NCI-H2081 (cell line): Measurements from ENCODE around the gene UBAP1.
"Not testable (repeated sequence)": the region's sequence is repeated elsewhere in the genome, so short reads cannot be mapped to it uniquely, and the experiment has no call there.

Experiments
- DNase-seq, 2 experiments: peaks; one replicate each; lab custom pipeline; 2025; lab: John Stamatoyannopoulos, UW

UBAP1 gene

DNA sequence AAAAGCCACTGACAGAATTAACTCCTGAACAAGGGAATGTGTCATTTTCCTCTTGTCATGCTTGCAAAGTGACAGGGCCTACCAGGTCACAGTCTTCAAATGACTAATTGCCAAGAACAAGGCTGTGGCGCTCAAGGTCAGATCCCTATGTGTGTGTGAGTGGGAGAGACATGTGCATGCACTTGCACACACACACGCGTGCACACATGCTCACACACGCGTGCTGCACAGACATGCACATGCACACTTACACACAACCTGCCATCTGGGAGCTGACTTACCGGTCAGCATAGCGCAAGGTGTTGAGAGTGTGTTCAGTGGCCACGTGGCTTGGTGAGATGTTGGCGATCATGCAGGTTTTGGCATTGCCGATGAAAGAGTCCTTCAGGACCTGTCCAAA lies 80.5 kb downstream of the UBAP1 start:
- no peak for DNase-seq

- no peak for DNase-seq
Observed at GRCh38 chr9:34262971-34263370, 84.1 kb downstream of the UBAP1 start.

DNA sequence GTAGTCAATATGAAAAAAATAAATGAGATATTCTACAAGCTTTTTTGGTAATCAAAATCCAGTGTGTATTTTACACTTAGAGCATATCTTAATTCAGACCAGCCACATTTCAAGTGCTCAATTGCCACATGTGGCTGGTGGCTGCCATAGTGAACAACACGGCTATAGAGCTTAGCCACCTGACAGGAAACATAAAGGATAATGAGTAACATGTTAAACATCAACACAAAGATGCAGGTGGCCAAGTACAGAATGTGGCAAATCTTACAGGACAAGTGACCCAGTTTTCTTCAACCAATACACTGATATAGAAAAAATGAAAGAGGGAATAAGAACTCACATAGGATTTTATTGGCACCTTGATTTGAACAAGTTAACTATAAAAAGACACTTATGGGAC lies 88.8 kb downstream of the UBAP1 start:
- peak; percentile 54 to 83 for DNase-seq

GRCh38 chr9:34271265-34272006 lies 92.6 kb downstream of the UBAP1 start:
- peak in 1 of 2 experiments; percentile 31 for DNase-seq

DNA sequence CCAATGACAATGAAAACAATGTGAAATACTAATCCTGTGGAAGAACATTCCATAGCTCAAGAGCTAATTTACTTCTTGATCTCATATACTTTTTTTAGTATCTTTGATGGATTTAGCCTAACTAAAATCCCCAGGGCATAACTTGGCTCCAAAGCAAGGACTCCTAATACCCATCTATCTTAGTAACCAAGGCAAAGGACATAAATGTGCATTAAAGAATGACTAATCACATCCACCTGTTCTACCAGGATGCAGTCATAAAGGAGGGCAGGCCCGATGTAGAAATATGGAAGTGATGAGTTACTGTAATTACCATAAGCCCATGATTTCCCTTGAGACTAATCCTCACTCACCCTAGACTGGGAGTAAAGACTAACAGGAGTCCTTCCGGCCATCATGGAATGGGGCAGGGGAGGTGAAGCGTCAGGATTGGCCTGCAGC lies 93.3 kb downstream of the UBAP1 start:
- peak; percentile 8 to 48 for DNase-seq

DNA sequence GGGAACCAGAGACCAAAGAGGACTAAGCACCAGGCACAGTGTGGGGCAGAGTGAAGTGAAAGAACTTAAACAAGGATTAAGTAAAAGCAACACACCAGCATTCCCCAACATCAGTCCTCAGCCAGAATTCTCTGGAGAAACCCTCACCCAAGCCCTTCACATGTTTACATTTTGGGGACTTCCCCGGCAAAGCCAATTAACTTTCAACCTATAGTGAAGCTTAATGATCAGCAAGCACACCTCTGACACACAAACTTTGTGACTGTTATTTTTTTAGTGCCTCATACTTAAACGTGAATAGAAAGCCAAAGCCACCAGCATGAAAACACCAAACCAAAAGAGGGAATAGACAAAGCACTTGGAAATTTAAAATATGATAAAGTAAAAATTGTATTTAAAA lies 94.7 kb downstream of the UBAP1 start:
- DNase-seq = not testable (repeated sequence)

GRCh38 chr9:34275811-34276210 lies 97.0 kb downstream of the UBAP1 start:
- no peak for DNase-seq

- DNase-seq = no peak
Observed at GRCh38 chr9:34276772-34277171, 97.9 kb downstream of the UBAP1 start.

DNA sequence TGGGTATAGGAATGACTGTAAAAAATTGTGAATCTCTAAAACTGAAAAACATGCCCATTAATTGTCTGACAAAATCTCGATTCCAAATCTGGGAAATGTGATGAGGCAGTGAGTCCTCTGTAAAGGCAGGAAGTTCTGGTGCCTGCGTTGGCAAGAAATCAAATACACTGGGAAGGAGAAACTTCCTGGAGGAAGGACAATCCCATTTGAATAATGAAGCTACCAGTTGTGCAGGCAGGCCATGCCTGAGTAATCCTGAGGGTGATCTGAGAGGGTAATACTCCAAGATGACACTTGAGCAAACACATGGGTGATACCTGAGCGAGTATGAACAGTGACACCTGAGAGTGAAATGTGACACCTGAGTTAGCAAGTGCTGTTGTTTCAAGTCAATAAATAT lies 100.6 kb downstream of the UBAP1 start:
- peak in 1 of 2 experiments; percentile 45 for DNase-seq

- DNase-seq = no peak
Observed at GRCh38 chr9:34282096-34282495, 103.3 kb downstream of the UBAP1 start.

DNA sequence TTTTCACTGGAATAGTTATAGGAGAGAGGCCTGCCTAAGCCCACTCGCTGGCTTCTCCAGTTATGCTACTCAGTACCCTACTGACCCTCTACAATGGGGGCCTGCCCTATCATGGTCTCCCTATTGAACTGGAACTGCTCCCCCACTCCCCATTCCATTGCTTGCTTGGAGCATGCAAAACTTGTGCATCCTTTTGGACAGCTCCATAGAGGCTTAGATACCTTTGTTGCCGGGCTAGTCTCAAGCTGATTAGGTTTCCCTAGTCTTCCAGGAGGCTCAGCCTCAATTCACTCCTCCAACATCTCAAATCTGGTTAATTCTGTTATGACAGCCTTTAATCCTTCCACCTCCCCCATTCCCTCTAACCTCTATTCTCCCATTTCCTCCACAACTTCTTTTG lies 110.3 kb downstream of the UBAP1 start:
- no peak for DNase-seq

GRCh38 chr9:34291023-34291422 lies 112.2 kb downstream of the UBAP1 start:
- DNase-seq = no peak

- no peak for DNase-seq
Observed at GRCh38 chr9:34291423-34291822, 112.6 kb downstream of the UBAP1 start.

- no peak for DNase-seq
Observed at GRCh38 chr9:34292552-34292951, 113.7 kb downstream of the UBAP1 start.

DNA sequence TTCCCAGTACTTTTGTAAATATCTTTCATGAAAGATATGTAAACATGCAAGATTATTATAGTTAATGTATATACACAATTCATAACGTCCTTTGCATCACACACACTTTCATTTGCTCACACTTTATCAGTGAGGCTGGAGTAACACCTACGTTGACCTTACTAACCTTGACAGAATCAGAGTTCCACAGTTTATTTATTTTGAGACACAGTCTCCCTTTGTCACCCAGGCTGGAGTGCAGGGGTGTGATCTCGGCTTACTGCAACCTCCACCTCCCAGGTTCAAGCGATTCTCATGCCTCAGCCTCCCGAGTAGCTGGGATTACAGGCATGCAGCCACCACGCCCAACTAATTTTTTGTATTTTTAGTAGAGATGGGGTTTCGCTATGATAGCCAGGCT lies 122.2 kb downstream of the UBAP1 start:
- DNase-seq = not testable (repeated sequence)
